ENCODE results near the gene SPRED1.

DNA sequence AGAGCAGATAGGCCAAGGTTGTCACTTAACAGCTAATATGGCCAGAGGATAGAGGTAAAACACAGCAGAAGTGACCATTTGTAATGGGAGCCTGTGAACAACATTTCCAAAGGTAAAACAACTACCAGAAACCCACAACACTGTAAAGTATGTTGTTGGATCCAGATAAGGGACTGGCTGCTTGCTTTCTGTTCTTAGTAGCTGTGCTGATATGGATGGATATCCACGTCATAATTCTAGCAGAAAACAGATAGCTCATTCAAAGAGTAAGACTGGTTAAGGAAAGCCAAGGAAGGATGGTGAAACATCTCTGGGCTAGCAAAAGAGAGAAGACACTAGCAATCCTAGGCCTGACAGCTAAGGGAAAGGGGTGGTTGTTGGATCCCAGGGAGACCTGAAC, 36.9 kb upstream of the SPRED1 start:
- TF ChIP-seq, protein P1, sequence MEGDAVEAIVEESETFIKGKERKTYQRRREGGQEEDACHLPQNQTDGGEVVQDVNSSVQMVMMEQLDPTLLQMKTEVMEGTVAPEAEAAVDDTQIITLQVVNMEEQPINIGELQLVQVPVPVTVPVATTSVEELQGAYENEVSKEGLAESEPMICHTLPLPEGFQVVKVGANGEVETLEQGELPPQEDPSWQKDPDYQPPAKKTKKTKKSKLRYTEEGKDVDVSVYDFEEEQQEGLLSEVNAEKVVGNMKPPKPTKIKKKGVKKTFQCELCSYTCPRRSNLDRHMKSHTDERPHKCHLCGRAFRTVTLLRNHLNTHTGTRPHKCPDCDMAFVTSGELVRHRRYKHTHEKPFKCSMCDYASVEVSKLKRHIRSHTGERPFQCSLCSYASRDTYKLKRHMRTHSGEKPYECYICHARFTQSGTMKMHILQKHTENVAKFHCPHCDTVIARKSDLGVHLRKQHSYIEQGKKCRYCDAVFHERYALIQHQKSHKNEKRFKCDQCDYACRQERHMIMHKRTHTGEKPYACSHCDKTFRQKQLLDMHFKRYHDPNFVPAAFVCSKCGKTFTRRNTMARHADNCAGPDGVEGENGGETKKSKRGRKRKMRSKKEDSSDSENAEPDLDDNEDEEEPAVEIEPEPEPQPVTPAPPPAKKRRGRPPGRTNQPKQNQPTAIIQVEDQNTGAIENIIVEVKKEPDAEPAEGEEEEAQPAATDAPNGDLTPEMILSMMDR (IDR thresholded peaks at IDR 0.05), result no peak
- TF ChIP-seq POLR2A (IDR thresholded peaks at IDR 0.05), result no peak

Data from heart left ventricle (tissue), 13 donors.